Thyroid gland (tissue), 4 donors: ENCODE measurements around the gene TOLLIP.

ENCODE experiments used
- POLR2A ChIP-seq, 2 donors: fragments of 450-650 bp; IDR thresholded peaks; one replicate each; pipeline ENCODE4 v1.6.1; 2017; ENCODE audit warnings: antibody characterized with exemption in 2 of 2, mild to moderate bottlenecking in 2 of 2, moderate library complexity in 1 of 2
- TF ChIP-seq, protein P1 (sequence below), 6 experiments: fragments of 200-600 bp in 3 of 6; fragments of 450-650 bp in 3 of 6; sonication (generic) in 3 of 6; IDR thresholded peaks; one replicate each; pipeline ENCODE4 v1.5.1; 2016 to 2019; ENCODE audit warnings: antibody characterized with exemption in 6 of 6, mild to moderate bottlenecking in 2 of 6, inconsistent platforms in 1 of 6, moderate library complexity in 1 of 6

- TF ChIP-seq, protein P1, sequence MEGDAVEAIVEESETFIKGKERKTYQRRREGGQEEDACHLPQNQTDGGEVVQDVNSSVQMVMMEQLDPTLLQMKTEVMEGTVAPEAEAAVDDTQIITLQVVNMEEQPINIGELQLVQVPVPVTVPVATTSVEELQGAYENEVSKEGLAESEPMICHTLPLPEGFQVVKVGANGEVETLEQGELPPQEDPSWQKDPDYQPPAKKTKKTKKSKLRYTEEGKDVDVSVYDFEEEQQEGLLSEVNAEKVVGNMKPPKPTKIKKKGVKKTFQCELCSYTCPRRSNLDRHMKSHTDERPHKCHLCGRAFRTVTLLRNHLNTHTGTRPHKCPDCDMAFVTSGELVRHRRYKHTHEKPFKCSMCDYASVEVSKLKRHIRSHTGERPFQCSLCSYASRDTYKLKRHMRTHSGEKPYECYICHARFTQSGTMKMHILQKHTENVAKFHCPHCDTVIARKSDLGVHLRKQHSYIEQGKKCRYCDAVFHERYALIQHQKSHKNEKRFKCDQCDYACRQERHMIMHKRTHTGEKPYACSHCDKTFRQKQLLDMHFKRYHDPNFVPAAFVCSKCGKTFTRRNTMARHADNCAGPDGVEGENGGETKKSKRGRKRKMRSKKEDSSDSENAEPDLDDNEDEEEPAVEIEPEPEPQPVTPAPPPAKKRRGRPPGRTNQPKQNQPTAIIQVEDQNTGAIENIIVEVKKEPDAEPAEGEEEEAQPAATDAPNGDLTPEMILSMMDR (IDR thresholded peaks at IDR 0.05) = no peak
- TF ChIP-seq POLR2A (IDR thresholded peaks at IDR 0.05) = no peak
Observed at GRCh38 chr11:1333860-1334259, 24.4 kb upstream of the TOLLIP start.
